KMS-11 (cell line): ENCODE data around the gene DENND1A.

Experiments
- H2AFZ ChIP-seq: fragments of 200-600 bp; sonication (generic); 2 replicates; pipeline ENCODE4 v1.6.1; 2016; ENCODE audit warnings: antibody characterized with exemption, mixed run types, low read depth
- H3K27ac ChIP-seq: fragments of 200-600 bp; sonication (generic); 2 replicates; pipeline ENCODE4 v1.6.1; 2016; ENCODE audit warnings: mild to moderate bottlenecking, mixed run types
- H3K27me3 ChIP-seq: fragments of 200-600 bp; sonication (generic); 2 replicates; pipeline ENCODE4 v1.6.1; 2017; ENCODE audit warnings: mild to moderate bottlenecking, low read depth, mixed run types, moderate library complexity; ENCODE audit not compliant: insufficient read depth
- H3K36me3 ChIP-seq: fragments of 200-600 bp; sonication (generic); 2 replicates; pipeline ENCODE4 v1.6.1; 2017; ENCODE audit warnings: mild to moderate bottlenecking, mixed run types; ENCODE audit not compliant: insufficient read depth
- H3K4me1 ChIP-seq: fragments of 200-600 bp; sonication (generic); 2 replicates; pipeline ENCODE4 v1.6.1; 2016; ENCODE audit warnings: mild to moderate bottlenecking, low read depth, mixed run types; ENCODE audit not compliant: poor library complexity, severe bottlenecking
- H3K4me2 ChIP-seq: fragments of 200-600 bp; sonication (generic); 2 replicates; pipeline ENCODE4 v1.7.0; 2016; ENCODE audit warnings: mild to moderate bottlenecking, mixed run types
- H3K4me3 ChIP-seq: fragments of 200-600 bp; sonication (generic); IDR thresholded peaks from 2 replicates; pipeline ENCODE4 v1.6.1; 2017; ENCODE audit warnings: low read depth, low read length, mixed read lengths; ENCODE audit not compliant: insufficient read depth
- H3K79me2 ChIP-seq: fragments of 200-600 bp; sonication (generic); 2 replicates; pipeline ENCODE4 v1.6.1; 2016; ENCODE audit warnings: low read depth, mixed run types; ENCODE audit not compliant: insufficient read depth
- H3K9ac ChIP-seq: fragments of 200-600 bp; sonication (generic); 2 replicates; pipeline ENCODE4 v1.6.1; 2016; ENCODE audit warnings: mild to moderate bottlenecking, mixed run types
- H4K20me1 ChIP-seq: fragments of 200-600 bp; sonication (generic); 2 replicates; pipeline ENCODE4 v1.6.1; 2016; ENCODE audit warnings: mild to moderate bottlenecking, mixed run types; ENCODE audit not compliant: insufficient read depth
- TF ChIP-seq, protein P1 (sequence below): fragments of 200-600 bp; sonication (generic); conservative IDR thresholded peaks from 2 replicates; pipeline ENCODE4 v1.6.1; 2017; ENCODE audit warnings: low read depth, mild to moderate bottlenecking, antibody characterized with exemption, low read length, moderate library complexity, mixed read lengths

DENND1A gene

DNA sequence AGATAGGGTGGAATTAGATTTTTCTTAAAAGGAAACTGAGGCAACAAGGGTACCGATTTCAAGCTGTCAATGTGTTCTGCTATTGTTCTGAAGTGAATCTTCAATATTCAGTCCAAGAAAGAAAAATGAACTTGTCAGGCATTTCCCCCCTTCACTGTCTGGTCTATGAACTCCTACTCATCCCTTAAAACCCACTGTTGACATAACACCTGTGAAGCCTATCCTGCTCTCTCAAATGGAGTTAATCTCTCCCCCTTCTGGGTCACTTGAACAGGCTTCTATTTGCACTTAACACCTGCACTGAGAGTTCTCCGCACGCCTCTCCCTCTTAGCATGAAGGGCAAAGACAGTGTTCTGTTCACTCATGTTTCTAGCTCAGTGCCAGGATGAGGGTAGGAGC, 429.6 kb downstream of the DENND1A start:
- Histone ChIP-seq H3K4me2 (no peak overlapping the region), H3K27me3 (no peaks in the 10 kb centered on the region), H3K9ac (no peak overlapping the region), H2AFZ (no peak overlapping the region), H4K20me1 (no peaks in the 10 kb centered on the region), H3K4me1 (no peaks in the 10 kb centered on the region), H3K79me2 (no peaks in the 10 kb centered on the region), H3K27ac (no peak overlapping the region), H3K4me3 (no peak overlapping the region), H3K36me3 (no peaks in the 10 kb centered on the region)
- TF ChIP-seq, protein P1, sequence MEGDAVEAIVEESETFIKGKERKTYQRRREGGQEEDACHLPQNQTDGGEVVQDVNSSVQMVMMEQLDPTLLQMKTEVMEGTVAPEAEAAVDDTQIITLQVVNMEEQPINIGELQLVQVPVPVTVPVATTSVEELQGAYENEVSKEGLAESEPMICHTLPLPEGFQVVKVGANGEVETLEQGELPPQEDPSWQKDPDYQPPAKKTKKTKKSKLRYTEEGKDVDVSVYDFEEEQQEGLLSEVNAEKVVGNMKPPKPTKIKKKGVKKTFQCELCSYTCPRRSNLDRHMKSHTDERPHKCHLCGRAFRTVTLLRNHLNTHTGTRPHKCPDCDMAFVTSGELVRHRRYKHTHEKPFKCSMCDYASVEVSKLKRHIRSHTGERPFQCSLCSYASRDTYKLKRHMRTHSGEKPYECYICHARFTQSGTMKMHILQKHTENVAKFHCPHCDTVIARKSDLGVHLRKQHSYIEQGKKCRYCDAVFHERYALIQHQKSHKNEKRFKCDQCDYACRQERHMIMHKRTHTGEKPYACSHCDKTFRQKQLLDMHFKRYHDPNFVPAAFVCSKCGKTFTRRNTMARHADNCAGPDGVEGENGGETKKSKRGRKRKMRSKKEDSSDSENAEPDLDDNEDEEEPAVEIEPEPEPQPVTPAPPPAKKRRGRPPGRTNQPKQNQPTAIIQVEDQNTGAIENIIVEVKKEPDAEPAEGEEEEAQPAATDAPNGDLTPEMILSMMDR: no peak

DNA sequence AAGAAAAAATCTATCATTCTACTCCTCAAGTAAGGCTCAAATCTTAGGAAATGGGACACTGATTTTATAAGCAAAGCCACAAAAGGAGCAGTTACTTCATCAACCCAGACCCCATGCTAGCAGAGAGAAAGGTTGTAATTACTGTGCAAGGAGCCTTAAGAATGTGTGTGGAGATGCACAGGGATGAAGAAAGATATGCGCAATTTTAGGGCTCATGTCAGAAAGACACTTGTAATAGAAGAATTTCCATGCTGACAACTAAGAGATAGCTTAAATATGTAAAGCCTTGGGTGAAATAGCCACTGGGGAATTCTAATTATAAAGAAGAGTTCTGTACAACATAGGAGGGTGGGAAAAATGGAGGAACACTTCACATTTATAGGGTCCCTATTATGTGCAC, 432.1 kb downstream of the DENND1A start:
- no peaks in the 10 kb centered on the region for H3K27me3 ChIP-seq
- H3K36me3 ChIP-seq: no peaks in the 10 kb centered on the region
- H3K9ac ChIP-seq: no peak overlapping the region
- H2AFZ ChIP-seq: no peak overlapping the region
- TF ChIP-seq, protein P1: no peak
- H3K4me3 ChIP-seq: no peak overlapping the region
- H4K20me1 ChIP-seq: no peaks in the 10 kb centered on the region
- H3K4me2 ChIP-seq: no peak overlapping the region
- no peaks in the 10 kb centered on the region for H3K79me2 ChIP-seq
- no peak overlapping the region for H3K27ac ChIP-seq
- no peaks in the 10 kb centered on the region for H3K4me1 ChIP-seq

- Histone ChIP-seq H2AFZ (no peak overlapping the region), H3K4me1 (no peaks in the 10 kb centered on the region), H3K4me3 (no peak overlapping the region), H3K9ac (no peak overlapping the region), H3K27me3 (no peaks in the 10 kb centered on the region), H3K79me2 (no peaks in the 10 kb centered on the region), H3K27ac (no peak overlapping the region), H3K36me3 (no peaks in the 10 kb centered on the region), H4K20me1 (no peaks in the 10 kb centered on the region), H3K4me2 (no peak overlapping the region)
- TF ChIP-seq, protein P1: no peak
Observed at GRCh38 chr9:123495731-123496130, 434.2 kb downstream of the DENND1A start.

- TF ChIP-seq, protein P1: no peak
- Histone ChIP-seq H3K4me2 (no peak overlapping the region), H3K9ac (no peak overlapping the region), H4K20me1 (no peaks in the 10 kb centered on the region), H3K79me2 (no peaks in the 10 kb centered on the region), H2AFZ (no peak overlapping the region), H3K4me1 (no peaks in the 10 kb centered on the region), H3K36me3 (no peaks in the 10 kb centered on the region), H3K27ac (no peak overlapping the region), H3K4me3 (no peak overlapping the region), H3K27me3 (no peaks in the 10 kb centered on the region)
Observed at GRCh38 chr9:123493627-123494026, 436.3 kb downstream of the DENND1A start.
